ENCODE measurements around the gene LRRC7.

Gene LRRC7

DNA sequence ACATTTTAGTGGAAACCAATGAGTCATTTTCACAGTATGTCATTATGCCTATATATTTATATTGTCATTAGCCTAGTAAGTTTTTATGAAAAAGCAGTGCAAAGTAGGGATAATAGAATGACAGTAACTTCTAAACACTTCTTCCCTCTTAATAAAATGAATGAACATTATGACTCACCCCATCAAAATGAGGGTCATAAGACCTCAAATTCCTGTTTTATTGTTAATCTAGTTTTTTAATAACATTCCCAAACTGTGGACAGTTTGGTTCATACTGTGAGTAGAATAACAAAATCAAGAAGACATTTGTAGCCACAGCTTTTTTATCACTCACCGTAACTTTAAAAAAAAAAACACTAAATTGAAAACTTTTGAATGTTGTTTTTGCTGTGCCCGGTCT, 477.1 kb downstream of the LRRC7 start:
- TF ChIP-seq, protein P1, sequence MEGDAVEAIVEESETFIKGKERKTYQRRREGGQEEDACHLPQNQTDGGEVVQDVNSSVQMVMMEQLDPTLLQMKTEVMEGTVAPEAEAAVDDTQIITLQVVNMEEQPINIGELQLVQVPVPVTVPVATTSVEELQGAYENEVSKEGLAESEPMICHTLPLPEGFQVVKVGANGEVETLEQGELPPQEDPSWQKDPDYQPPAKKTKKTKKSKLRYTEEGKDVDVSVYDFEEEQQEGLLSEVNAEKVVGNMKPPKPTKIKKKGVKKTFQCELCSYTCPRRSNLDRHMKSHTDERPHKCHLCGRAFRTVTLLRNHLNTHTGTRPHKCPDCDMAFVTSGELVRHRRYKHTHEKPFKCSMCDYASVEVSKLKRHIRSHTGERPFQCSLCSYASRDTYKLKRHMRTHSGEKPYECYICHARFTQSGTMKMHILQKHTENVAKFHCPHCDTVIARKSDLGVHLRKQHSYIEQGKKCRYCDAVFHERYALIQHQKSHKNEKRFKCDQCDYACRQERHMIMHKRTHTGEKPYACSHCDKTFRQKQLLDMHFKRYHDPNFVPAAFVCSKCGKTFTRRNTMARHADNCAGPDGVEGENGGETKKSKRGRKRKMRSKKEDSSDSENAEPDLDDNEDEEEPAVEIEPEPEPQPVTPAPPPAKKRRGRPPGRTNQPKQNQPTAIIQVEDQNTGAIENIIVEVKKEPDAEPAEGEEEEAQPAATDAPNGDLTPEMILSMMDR (IDR thresholded peaks at IDR 0.05): no peak

DNA sequence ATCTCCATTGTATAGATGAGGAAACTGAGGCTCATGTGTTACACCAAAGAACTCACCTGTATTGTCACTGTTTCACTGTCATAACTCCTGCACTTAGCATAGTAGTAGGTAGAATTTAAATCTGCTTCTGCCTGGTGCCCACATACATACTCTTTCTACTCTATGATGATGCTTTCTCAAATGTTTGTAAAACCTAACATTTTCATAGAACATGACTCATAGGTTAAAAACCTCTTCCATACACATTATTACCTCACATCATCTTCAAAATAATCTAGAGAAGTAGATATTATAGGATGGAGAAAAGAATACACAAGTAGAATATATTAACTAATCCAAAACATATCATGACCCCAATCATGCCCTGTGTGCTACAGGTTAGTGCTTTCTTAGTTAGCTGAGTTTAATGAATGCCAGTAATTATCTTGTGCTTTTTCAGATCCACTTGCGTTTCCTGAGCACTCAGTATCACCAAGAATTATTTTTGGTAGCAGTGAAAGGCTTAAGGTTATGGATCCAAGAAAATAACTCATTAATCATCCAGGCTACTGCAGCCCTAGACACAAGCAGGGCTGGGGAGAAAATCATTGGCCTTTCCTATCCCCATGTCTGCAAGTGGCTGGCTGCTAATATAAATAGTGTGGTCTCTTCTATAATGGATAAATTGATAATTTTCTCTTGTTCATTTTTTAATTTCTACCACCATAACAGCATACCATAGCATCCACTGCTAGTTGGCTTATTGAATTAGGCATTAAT, 480.8 kb downstream of the LRRC7 start:
- TF ChIP-seq, protein P1 (IDR thresholded peaks at IDR 0.05): no peak

DNA sequence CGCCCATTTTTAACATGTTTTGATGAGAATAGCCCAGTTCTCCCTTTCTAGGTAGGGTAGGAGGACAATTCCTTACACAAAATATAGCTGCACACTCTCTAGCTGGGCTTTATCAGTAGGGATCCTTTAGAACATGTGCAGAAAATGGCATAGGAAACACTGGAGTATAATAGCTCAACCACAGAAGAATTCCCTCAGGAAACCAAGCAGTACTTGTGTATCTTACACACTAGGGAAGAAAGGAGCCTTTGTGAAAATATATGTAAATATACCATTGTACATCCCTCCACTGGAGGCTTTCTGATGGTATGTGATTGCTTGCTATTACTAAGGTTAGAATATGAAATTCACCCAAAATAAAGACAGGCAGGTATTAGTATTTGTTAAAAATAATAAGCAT, 484.2 kb downstream of the LRRC7 start:
- TF ChIP-seq, protein P1 (IDR thresholded peaks at IDR 0.05): no peak

DNA sequence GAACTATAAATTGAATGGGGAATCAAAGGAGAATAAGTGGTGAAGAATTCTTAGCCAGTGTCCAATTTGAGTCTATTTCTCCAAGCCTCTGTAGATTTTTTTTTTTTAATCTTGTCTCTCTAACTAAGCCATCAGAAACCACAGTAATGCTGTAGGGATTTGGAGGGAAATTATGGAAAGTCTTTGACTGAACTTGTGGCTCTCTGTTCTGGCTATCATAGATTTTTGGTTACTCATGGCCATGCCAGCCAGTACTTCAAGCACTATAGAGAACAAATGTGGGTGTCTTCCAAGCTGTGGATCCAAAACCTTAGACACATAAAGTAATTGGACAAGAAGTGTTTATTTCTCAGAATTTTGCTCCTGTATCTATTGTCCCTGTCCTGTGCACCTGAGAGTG, 489.8 kb downstream of the LRRC7 start:
- TF ChIP-seq, protein P1 (IDR thresholded peaks at IDR 0.05): no peak

DNA sequence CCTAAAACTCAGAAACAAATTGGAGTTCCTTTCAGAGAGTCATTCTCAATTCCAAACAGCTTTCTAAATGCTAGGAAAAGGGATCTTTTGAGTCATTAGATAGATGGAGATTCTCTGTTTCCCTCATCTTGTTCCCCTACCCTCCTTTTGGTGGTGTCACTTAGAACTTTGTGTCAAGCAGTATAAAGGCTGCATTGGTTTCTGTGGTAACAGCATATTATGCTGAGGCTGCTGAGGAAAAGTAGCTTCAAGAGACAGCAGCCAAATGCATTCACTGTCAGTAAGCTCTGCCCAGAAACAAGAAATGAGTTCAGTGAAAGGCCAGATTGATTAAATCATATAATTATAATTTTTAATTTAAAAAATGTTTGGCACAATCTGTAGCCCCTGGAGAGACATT, 493.5 kb downstream of the LRRC7 start:
- TF ChIP-seq, protein P1 (IDR thresholded peaks at IDR 0.05): no peak

DNA sequence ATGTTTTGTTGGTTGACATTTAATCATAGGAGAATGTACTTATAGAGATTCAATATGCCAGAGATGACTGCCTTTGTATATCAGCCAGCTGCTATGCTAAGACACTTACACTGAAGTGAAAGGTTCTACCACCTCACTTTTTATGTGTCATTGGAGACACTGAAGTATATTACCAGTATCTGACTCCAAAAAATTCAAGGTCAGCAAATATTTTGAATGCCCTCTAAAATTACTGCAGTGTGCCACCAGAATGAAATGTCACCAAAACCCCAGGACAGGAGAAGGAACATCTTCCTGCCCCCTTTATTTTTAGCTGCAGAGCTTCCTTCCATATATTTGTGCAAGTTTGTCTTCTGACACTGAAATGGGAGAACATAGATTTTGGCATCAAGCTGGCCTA, 496.1 kb downstream of the LRRC7 start:
- TF ChIP-seq, protein P1 (IDR thresholded peaks at IDR 0.05): no peak

DNA sequence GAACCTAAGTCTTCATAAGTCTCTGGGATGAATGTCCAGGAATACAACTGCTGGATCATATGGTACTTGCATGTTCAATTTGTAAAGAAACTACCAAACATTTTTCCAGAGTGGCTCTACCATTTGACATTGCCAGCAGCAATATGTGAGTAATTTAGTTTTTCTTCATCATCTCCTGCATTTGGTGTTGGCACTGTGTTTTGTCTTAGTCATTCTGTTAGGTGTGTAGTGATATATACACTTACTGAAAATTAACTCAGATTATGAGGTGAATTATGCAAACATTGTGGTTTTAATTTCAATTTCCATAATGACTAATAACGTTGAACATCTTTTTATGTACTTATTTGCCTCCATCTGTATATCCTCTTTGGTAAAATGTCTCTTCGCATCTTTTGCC, 499.0 kb downstream of the LRRC7 start:
- TF ChIP-seq, protein P1 (IDR thresholded peaks at IDR 0.05): no peak

DNA sequence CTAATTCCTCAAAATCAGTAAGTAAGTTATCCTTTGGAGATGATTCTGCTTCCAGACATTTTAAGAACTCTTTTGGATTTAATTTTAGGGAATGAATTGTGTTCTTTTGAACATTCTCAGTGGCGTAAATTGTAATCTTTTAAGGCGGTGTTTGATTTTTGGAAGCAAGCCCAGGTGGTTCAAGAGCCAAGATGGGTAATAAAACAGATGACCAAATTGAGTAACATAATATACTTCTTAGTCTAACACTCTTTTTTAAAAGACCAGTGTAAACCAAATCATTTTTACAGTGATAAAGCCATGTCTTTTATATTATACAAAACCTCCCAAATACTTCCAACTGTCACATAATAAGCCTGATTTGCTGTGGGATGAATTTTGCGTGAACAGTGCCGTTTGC, 503.9 kb downstream of the LRRC7 start:
- TF ChIP-seq, protein P1 (IDR thresholded peaks at IDR 0.05): no peak
